GM18502 (cell line): ENCODE data around the gene CCBE1.
A peak's percentile ranks its signal among the peaks of the same experiment; 100 is the strongest.

Experiments used
- ATAC-seq: cut with Tn5 transposase; IDR thresholded peaks from one replicate; pipeline ENCODE4 v1.9.1; 2021; ENCODE audit warnings: mild to moderate bottlenecking; ENCODE audit not compliant: unreplicated experiment, poor library complexity

The CCBE1 gene

GRCh38 chr18:59428018-59428417 lies 269.2 kb downstream of the CCBE1 start:
- no peak for ATAC-seq

- ATAC-seq: no peak
These were observed 270.4 kb downstream of the CCBE1 start for GRCh38 chr18:59426855-59427254.

- ATAC-seq: no peak
These were observed 274.0 kb downstream of the CCBE1 start for GRCh38 chr18:59423259-59423658.

GRCh38 chr18:59420244-59420643 lies 277.0 kb downstream of the CCBE1 start:
- no peak for ATAC-seq

- ATAC-seq: no peak
These were observed 277.8 kb downstream of the CCBE1 start for GRCh38 chr18:59419386-59419785.

- no peak for ATAC-seq
These were observed 280.4 kb downstream of the CCBE1 start for GRCh38 chr18:59416818-59417217.

- no peak for ATAC-seq
These were observed 283.0 kb downstream of the CCBE1 start for GRCh38 chr18:59414111-59414653.

GRCh38 chr18:59402432-59403090 lies 294.7 kb downstream of the CCBE1 start:
- peak; percentile 98 for ATAC-seq

GRCh38 chr18:59400407-59400806 lies 296.8 kb downstream of the CCBE1 start:
- ATAC-seq: no peak

- no peak for ATAC-seq
These were observed 301.7 kb downstream of the CCBE1 start for GRCh38 chr18:59395226-59396175.

- ATAC-seq: no peak
These were observed 303.8 kb downstream of the CCBE1 start for GRCh38 chr18:59393381-59393780.

- ATAC-seq: no peak
These were observed 308.4 kb downstream of the CCBE1 start for GRCh38 chr18:59388817-59389216.

GRCh38 chr18:59387687-59388565 lies 309.3 kb downstream of the CCBE1 start:
- ATAC-seq: no peak

- ATAC-seq: no peak
These were observed 310.1 kb downstream of the CCBE1 start for GRCh38 chr18:59386909-59387686.

GRCh38 chr18:59385191-59385590 lies 312.0 kb downstream of the CCBE1 start:
- no peak for ATAC-seq

- no peak for ATAC-seq
These were observed 313.4 kb downstream of the CCBE1 start for GRCh38 chr18:59383851-59384250.

GRCh38 chr18:59382383-59382782 lies 314.8 kb downstream of the CCBE1 start:
- ATAC-seq: no peak

- no peak for ATAC-seq
These were observed 315.3 kb downstream of the CCBE1 start for GRCh38 chr18:59381949-59382348.
